Transverse colon (tissue), 4 donors: ENCODE measurements around the gene SYNE3. TPM values are rescaled to one million over a fixed set of nuclear protein-coding genes. Genes with fewer than 3 reads are reported as not detected.

Source experiments
- DNase-seq: peaks from one replicate; pipeline ENCODE4 v3.0.0-alpha.2; 2019
- H3K27ac ChIP-seq, 4 donors: fragments of 200-600 bp; sonication (generic); 2 replicates each; pipeline ENCODE4 v1.5.1; 2016 to 2018; ENCODE audit warnings: inconsistent platforms in 4 of 4
- H3K27me3 ChIP-seq: fragments of 200-600 bp; sonication (generic); 2 replicates; pipeline ENCODE4 v1.5.1; 2017; ENCODE audit warnings: inconsistent platforms
- H3K36me3 ChIP-seq, 4 donors: fragments of 200-600 bp; sonication (generic); 2 replicates each; pipeline ENCODE4 v1.5.1; 2017 to 2019; ENCODE audit warnings: inconsistent platforms in 4 of 4
- H3K4me1 ChIP-seq, 4 donors: fragments of 200-600 bp; sonication (generic); 2 replicates each; pipeline ENCODE4 v1.5.1; 2017 to 2020; ENCODE audit warnings: inconsistent platforms in 4 of 4
- H3K4me3 ChIP-seq, 4 donors: fragments of 200-600 bp; sonication (generic); 1 replicate in 1 of 4; 2 replicates in 3 of 4; pipeline versions ENCODE4 v1.5.1 to v1.6.1; 2017 to 2019; ENCODE audit warnings: inconsistent platforms in 4 of 4
- H3K9me3 ChIP-seq, 2 donors: fragments of 200-600 bp; sonication (generic); 2 replicates each; pipeline ENCODE4 v1.5.1; 2017 to 2019; ENCODE audit warnings: inconsistent platforms in 2 of 2
- CTCF ChIP-seq, 5 experiments: fragments of 200-600 bp in 3 of 5; fragments of 450-650 bp in 2 of 5; sonication (generic) in 3 of 5; IDR thresholded peaks; 1 replicate in 2 of 5; 2 replicates in 3 of 5; pipeline ENCODE4 v1.5.1; 2016 to 2017; ENCODE audit warnings: antibody characterized with exemption in 5 of 5, inconsistent platforms in 3 of 5, mild to moderate bottlenecking in 2 of 5, moderate library complexity in 1 of 5
- EP300 ChIP-seq: sonication (generic); formaldehyde crosslinking; IDR thresholded peaks from one replicate; pipeline ENCODE4 v1.6.1; 2017; ENCODE audit warnings: antibody characterized with exemption, low read depth
- POLR2A ChIP-seq: fragments of 450-650 bp; IDR thresholded peaks from one replicate; pipeline ENCODE4 v1.6.1; 2016; ENCODE audit warnings: antibody characterized with exemption, mild to moderate bottlenecking, moderate library complexity
- POLR2AphosphoS5 ChIP-seq, 3 donors: sonication (generic); formaldehyde crosslinking; IDR thresholded peaks; one replicate each; pipeline ENCODE4 v1.6.1; 2016; ENCODE audit warnings: antibody characterized with exemption in 3 of 3
- WGBS, 2 donors: methylation state at CpG; one replicate each; pipeline ENCODE4 v1.1.5; 2018; ENCODE audit warnings: low coverage in 1 of 2; 5-methylcytosine and 5-hydroxymethylcytosine counted together
- in situ Hi-C, 4 donors: fragments of 200-750 bp; cut with MboI; loops; one replicate each; pipeline versions ENCODE4 v1.15.0 to v1.15.1; 2017; ENCODE audit warnings: low sequenced_read_pairs in 3 of 4, low pct_ligation_motif_present in 1 of 4, low pct_unique_long_range_greater_than_20kb in 1 of 4
- intact Hi-C: fragments of 100-400 bp; cut with DNase I; formaldehyde crosslinking; loops from one replicate; pipeline ENCODE4 v1.15.1; 2023; ENCODE audit warnings: low total_unique reads
- total RNA-seq, 4 donors: library from RNA; depleted of rRNA; stranded (reverse); fragments of >200 nt; gene quantifications; one replicate each; pipeline ENCODE4 v1.1.0, GENCODE V29; 2016

SYNE3 gene
- total RNA-seq, 4 donors from 2014 or later = 9.8 to 46.8 (median 13.9) TPM

DNA sequence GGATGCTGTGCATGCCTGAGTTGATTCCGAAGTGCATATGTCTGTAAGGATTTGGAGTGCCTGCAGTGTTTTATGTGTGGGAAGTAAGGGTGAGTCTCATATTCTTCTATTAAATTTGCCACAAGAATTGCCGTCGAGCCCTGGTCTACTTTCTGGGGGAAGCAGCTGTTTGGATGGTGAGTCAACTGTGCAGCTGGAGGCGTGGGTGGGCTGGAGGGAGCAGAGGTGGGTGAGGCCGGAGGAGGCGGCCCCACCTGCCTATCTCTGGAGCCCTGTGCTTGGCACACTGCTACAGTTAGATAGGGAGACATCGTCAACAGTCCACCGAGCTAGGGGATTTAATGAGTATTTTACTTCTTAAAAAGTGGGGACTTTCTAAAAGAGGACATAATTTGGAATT lies 28.1 kb upstream of the SYNE3 start:
- no peaks in the 10 kb centered on the region for H3K36me3 ChIP-seq
- in situ Hi-C loops = loop anchor here in 1 of 4 donors (25.0 kb wide), 1 partner anchor 407 kb away; no protein-coding TSS in a partner anchor
- WGBS, 2 donors = 85 to 90% methylated on average over 2 to 8 of the region's 8 CpGs
- no peaks in the 10 kb centered on the region for H3K9me3 ChIP-seq
- no peaks in the 10 kb centered on the region for H3K4me1 ChIP-seq
- TF ChIP-seq POLR2AphosphoS5 (IDR thresholded peaks at IDR 0.05) (no peak), EP300 (no peak), CTCF (IDR thresholded peaks at IDR 0.05) (no peak)
- H3K27me3 ChIP-seq = no peaks in the 10 kb centered on the region
- intact Hi-C loops = no loop called here
- H3K27ac ChIP-seq = no peak overlapping the region
- no peak for DNase-seq
- H3K4me3 ChIP-seq = no peak overlapping the region

- in situ Hi-C loops (loop anchor here in 1 of 4 donors (25.0 kb wide), 1 partner anchor 406 kb away; no protein-coding TSS in a partner anchor), intact Hi-C loops (no loop called here)
- TF ChIP-seq EP300 (no peak), POLR2AphosphoS5 (IDR thresholded peaks at IDR 0.05) (no peak), CTCF (IDR thresholded peaks at IDR 0.05) (no peak), POLR2A (no peak)
- H3K4me1 ChIP-seq = no peaks in the 10 kb centered on the region
- DNase-seq = no peak
- no peaks in the 10 kb centered on the region for H3K36me3 ChIP-seq
- H3K27me3 ChIP-seq = no peaks in the 10 kb centered on the region
- no peak overlapping the region for H3K27ac ChIP-seq
- no peaks in the 10 kb centered on the region for H3K9me3 ChIP-seq
- WGBS, 2 donors = 81 to 94% methylated on average over 3 to 5 of the region's 5 CpGs
- no peak overlapping the region for H3K4me3 ChIP-seq
These were observed 26.6 kb upstream of the SYNE3 start for GRCh38 chr14:95543021-95543420.

GRCh38 chr14:95541932-95542930 lies 25.8 kb upstream of the SYNE3 start:
- no peaks in the 10 kb centered on the region for H3K9me3 ChIP-seq
- in situ Hi-C loops = loop anchor here in 1 of 4 donors (25.0 kb wide), 1 partner anchor 405 kb away; no protein-coding TSS in a partner anchor
- no peak for DNase-seq
- peaks cover 0 to 6% (median 3%) of the 10 kb centered on the region in 4 donors for H3K4me1 ChIP-seq
- H3K27ac ChIP-seq = no peak overlapping the region
- no peak overlapping the region for H3K4me3 ChIP-seq
- WGBS, 2 donors = 85 to 86% methylated on average over 8 of the region's 8 CpGs
- no peaks in the 10 kb centered on the region for H3K36me3 ChIP-seq
- TF ChIP-seq EP300 = no peak
- intact Hi-C loops = no loop called here
- no peaks in the 10 kb centered on the region for H3K27me3 ChIP-seq

DNA sequence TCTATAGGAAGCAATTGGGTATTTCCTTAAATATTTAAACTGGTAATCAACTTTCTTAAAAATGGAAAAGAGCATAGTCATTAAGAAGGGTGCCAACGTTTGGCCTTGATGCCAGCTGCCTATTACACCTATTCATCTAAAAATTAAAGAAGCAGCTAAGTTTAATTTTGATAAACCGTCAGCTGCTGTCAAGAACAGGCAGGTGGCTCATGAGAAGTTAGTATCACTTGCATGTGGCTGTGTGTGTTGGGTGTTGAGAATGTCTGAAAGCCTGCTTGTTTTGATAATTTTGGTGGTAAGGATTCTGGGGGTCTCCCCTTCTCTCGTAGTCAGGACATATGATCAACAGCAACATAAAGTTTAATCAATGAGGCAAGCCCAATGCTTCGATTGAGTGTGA lies 24.9 kb upstream of the SYNE3 start:
- H3K9me3 ChIP-seq = no peaks in the 10 kb centered on the region
- H3K27ac ChIP-seq = no peak overlapping the region
- TF ChIP-seq EP300 (no peak), POLR2A (no peak), POLR2AphosphoS5 (IDR thresholded peaks at IDR 0.05) (no peak), CTCF (IDR thresholded peaks at IDR 0.05) (no peak)
- no peak for DNase-seq
- in situ Hi-C loops (loop anchor here in 1 of 4 donors (25.0 kb wide), 1 partner anchor 404 kb away; no protein-coding TSS in a partner anchor), intact Hi-C loops (no loop called here)
- no peak overlapping the region for H3K4me3 ChIP-seq
- no peaks in the 10 kb centered on the region for H3K27me3 ChIP-seq
- no peaks in the 10 kb centered on the region for H3K36me3 ChIP-seq
- H3K4me1 ChIP-seq = peaks cover 3 to 14% (median 10%) of the 10 kb centered on the region in 4 donors
- WGBS, 2 donors = 79 to 81% methylated on average over 4 of the region's 4 CpGs
